ENCODE results near the gene ADRM1.

DNA sequence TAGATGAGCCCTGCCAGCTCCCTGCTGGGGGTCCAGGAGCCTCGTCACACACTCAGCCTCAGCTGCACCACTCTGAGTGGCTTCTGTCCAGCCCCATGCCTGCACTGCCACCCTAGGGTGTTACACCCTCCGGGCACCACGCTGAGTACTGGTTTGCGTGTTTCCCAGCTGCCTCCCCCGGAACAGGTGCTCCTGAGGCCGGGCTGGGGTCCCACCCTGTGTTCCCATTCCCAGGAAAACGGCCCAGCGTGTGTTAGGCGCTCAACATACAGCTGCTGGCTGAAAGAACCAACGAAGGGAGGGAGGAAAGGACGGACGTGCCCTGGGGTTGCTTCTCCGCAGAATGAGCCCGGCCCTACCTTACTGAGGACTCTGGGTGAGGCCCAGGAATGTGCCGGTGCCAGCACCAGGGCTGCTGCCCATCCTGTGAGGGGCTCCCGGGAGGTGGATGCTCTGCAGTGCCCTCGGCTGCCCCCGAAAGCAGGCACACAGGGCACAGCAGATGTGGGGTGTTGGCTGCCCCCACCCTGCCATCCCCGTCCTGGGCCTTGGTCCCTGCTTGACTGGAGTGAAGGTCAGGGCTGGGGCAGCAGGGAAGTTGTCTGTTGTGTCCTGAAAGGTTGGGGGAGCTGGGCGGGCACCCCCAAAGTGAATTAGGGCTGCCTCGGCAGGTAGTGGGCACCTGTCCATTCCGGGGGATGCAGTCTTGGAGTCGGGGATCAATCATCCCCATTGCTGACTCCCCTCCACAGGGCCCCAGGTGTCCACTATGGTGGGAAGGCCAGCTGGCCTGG lies 48.0 kb downstream of the ADRM1 start:
- TF ChIP-seq, protein P1, sequence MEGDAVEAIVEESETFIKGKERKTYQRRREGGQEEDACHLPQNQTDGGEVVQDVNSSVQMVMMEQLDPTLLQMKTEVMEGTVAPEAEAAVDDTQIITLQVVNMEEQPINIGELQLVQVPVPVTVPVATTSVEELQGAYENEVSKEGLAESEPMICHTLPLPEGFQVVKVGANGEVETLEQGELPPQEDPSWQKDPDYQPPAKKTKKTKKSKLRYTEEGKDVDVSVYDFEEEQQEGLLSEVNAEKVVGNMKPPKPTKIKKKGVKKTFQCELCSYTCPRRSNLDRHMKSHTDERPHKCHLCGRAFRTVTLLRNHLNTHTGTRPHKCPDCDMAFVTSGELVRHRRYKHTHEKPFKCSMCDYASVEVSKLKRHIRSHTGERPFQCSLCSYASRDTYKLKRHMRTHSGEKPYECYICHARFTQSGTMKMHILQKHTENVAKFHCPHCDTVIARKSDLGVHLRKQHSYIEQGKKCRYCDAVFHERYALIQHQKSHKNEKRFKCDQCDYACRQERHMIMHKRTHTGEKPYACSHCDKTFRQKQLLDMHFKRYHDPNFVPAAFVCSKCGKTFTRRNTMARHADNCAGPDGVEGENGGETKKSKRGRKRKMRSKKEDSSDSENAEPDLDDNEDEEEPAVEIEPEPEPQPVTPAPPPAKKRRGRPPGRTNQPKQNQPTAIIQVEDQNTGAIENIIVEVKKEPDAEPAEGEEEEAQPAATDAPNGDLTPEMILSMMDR (IDR thresholded peaks at IDR 0.05) = no peak
- no peak for TF ChIP-seq EZH2phosphoT487 (IDR thresholded peaks at IDR 0.05)

All from neural progenitor cell (in vitro differentiated cells).